ENCODE measurements around the gene GSK3A. TPM values are rescaled to one million over a fixed set of nuclear protein-coding genes. Genes with fewer than 3 reads are reported as not detected.

GSK3A gene
- total RNA-seq, 1 experiment from 2014 or later: 50.8 TPM

DNA sequence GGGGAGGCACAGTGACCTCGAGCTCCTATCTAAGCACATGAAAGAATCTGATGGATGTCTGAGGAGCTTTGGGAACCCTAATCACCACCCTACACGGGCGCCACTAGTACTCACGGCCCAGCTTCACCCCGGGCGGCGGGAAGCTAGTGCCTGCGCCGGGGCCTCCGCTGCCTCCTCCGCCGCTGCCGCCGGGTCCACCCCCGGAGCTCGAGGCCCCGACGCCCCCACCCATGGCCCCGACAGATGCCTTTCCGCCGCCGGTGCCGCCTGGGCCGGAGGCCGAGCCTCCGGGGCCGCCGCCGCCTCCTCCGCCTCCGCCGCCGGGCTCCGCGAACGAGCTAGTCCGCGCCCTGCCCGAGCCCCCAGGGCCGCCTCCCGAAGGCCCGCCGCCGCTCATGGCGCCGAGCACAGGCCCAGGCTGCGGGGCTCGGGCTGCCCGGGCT, 312 bp downstream of the GSK3A start:
- no peak for DNase-seq (ENCODE audit: low spot score)
- CTCF ChIA-PET: interaction anchor here (0.8 to 7.8 kb wide), 15 partner anchors 8 to 198 kb away, joined by 3 to 239 read pairs (median 5); partner anchors contain the start of genes ERF, POU2F2 and ZNF526
- Mint-ChIP-seq H3K4me3 (peak overlapping the region; percentile 90), H3K27ac (no peak overlapping the region), H3K9me3 (no peaks in the 10 kb centered on the region), H3K4me1 (peaks cover 35% of the 10 kb centered on the region), H3K27me3 (ENCODE audit: low read depth) (no peaks in the 10 kb centered on the region; the same call in 1 of the 2 replicates), H3K36me3 (peaks cover 14% of the 10 kb centered on the region)
- POLR2A ChIA-PET: interaction anchor here (0.5 to 1.2 kb wide), 3 partner anchors 8 to 17 kb away, joined by 5 to 7 read pairs (median 5); partner anchors contain the start of gene ERF
- ATAC-seq: no peak
- TF ChIP-seq SP1 (CRISPR knock-in tag; conservative IDR thresholded peaks at IDR 0.05): no peak
- no peak for TF ChIP-seq IRF2 (CRISPR knock-in tag; IDR thresholded peaks at IDR 0.05; ENCODE audit: borderline replicate concordance, low read depth)
- TF ChIP-seq ZNF416 (CRISPR knock-in tag; IDR thresholded peaks at IDR 0.05): peak; percentile 55; the same call in 1 of the 2 replicates
- TF ChIP-seq, protein P1, sequence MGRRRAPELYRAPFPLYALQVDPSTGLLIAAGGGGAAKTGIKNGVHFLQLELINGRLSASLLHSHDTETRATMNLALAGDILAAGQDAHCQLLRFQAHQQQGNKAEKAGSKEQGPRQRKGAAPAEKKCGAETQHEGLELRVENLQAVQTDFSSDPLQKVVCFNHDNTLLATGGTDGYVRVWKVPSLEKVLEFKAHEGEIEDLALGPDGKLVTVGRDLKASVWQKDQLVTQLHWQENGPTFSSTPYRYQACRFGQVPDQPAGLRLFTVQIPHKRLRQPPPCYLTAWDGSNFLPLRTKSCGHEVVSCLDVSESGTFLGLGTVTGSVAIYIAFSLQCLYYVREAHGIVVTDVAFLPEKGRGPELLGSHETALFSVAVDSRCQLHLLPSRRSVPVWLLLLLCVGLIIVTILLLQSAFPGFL (CRISPR knock-in tag; IDR thresholded peaks at IDR 0.05; ENCODE audit: borderline replicate concordance): no peak
- TF ChIP-seq ZNF121 (CRISPR knock-in tag; IDR thresholded peaks at IDR 0.05): no peak

DNA sequence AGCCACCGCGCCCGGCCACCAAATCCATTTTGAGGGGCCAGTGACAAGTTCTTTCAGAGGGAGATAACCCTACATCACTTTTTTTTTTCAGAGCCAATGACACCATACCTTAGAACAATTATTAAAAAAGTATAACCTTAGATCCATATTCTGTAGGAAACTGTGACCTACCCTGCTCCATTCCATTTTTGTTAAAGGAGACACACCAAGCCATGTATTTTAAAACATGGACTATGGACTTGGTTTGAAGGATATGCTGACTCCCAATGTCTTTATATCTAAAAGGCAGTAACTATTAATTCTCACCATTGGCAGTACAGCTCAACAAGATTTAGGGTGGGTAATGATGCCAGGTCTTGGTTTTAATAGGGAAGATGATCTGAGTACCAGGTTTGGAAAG, 1.1 kb downstream of the GSK3A start:
- ATAC-seq: no peak
- Mint-ChIP-seq H3K27me3 (ENCODE audit: low read depth) (no peaks in the 10 kb centered on the region; the same call in 1 of the 2 replicates), H3K4me3 (peak overlapping the region; percentile 90), H3K9me3 (no peaks in the 10 kb centered on the region), H3K36me3 (peaks cover 22% of the 10 kb centered on the region), H3K4me1 (peaks cover 27% of the 10 kb centered on the region), H3K27ac (no peak overlapping the region)
- TF ChIP-seq, protein P2, sequence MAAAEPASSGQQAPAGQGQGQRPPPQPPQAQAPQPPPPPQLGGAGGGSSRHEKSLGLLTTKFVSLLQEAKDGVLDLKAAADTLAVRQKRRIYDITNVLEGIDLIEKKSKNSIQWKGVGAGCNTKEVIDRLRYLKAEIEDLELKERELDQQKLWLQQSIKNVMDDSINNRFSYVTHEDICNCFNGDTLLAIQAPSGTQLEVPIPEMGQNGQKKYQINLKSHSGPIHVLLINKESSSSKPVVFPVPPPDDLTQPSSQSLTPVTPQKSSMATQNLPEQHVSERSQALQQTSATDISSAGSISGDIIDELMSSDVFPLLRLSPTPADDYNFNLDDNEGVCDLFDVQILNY (CRISPR knock-in tag; IDR thresholded peaks at IDR 0.05): no peak
- TF ChIP-seq OVOL2 (CRISPR knock-in tag; IDR thresholded peaks at IDR 0.05; ENCODE audit: borderline replicate concordance): no peak
- no peak for TF ChIP-seq ZNF219 (CRISPR knock-in tag; IDR thresholded peaks at IDR 0.05; ENCODE audit: borderline replicate concordance)
- TF ChIP-seq, protein P3, sequence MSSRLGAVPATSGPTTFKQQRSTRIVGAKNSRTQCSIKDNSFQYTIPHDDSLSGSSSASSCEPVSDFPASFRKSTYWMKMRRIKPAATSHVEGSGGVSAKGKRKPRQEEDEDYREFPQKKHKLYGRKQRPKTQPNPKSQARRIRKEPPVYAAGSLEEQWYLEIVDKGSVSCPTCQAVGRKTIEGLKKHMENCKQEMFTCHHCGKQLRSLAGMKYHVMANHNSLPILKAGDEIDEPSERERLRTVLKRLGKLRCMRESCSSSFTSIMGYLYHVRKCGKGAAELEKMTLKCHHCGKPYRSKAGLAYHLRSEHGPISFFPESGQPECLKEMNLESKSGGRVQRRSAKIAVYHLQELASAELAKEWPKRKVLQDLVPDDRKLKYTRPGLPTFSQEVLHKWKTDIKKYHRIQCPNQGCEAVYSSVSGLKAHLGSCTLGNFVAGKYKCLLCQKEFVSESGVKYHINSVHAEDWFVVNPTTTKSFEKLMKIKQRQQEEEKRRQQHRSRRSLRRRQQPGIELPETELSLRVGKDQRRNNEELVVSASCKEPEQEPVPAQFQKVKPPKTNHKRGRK (CRISPR knock-in tag; IDR thresholded peaks at IDR 0.05; ENCODE audit: borderline replicate concordance): no peak
- ChIA-PET CTCF (interaction anchor here (2.9 kb wide), 1 partner anchor 38 kb away, joined by 8 read pairs; no protein-coding TSS in a partner anchor), POLR2A (interaction anchor here (0.5 to 0.7 kb wide), 2 partner anchors 18 to 52 kb away, joined by 3 to 5 read pairs; no protein-coding TSS in a partner anchor)
- no peak for DNase-seq (ENCODE audit: low spot score)

DNA sequence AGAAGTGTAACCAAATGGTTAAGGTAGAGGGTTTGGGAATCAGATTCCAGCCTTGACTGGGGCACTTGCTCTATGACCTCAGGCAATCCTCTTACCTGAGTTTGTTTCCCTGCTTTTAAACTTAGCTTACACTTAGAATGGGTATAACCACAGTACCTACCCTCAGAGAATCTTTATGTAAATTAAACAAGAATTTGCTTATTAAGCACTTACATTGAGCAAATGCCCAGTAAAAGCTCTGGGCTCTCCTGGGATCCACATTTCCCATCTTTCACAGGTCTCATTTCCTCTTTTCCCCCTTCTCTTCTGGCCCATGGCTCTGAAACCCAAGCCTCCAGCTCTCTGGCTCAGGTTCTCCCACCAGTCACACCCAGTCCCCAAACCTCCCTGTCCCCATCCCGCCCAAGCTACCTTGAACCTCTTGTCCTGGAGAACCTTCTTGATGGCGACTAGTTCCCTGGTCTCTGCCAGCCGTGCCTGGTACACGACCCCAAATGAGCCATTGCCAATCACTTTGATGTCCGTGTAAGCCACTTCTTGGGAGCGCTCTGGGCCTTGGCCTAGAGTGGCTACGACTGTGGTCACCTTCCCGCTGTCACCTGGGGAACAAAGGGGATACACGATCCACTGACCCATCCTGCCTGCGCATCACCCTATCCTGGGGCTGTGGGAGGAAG, 2.7 kb downstream of the GSK3A start:
- Mint-ChIP-seq H3K4me3 (no peak overlapping the region), H3K9me3 (no peaks in the 10 kb centered on the region), H3K27me3 (ENCODE audit: low read depth) (no peaks in the 10 kb centered on the region; the same call in 1 of the 2 replicates), H3K27ac (no peak overlapping the region), H3K36me3 (peaks cover 33% of the 10 kb centered on the region), H3K4me1 (peaks cover 14% of the 10 kb centered on the region)
- TF ChIP-seq ZNF317 (CRISPR knock-in tag; IDR thresholded peaks at IDR 0.05; ENCODE audit: borderline replicate concordance, low read depth): no peak
- TF ChIP-seq, protein P4, sequence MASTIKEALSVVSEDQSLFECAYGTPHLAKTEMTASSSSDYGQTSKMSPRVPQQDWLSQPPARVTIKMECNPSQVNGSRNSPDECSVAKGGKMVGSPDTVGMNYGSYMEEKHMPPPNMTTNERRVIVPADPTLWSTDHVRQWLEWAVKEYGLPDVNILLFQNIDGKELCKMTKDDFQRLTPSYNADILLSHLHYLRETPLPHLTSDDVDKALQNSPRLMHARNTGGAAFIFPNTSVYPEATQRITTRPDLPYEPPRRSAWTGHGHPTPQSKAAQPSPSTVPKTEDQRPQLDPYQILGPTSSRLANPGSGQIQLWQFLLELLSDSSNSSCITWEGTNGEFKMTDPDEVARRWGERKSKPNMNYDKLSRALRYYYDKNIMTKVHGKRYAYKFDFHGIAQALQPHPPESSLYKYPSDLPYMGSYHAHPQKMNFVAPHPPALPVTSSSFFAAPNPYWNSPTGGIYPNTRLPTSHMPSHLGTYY (CRISPR knock-in tag; IDR thresholded peaks at IDR 0.05): no peak
- TF ChIP-seq, protein P5, sequence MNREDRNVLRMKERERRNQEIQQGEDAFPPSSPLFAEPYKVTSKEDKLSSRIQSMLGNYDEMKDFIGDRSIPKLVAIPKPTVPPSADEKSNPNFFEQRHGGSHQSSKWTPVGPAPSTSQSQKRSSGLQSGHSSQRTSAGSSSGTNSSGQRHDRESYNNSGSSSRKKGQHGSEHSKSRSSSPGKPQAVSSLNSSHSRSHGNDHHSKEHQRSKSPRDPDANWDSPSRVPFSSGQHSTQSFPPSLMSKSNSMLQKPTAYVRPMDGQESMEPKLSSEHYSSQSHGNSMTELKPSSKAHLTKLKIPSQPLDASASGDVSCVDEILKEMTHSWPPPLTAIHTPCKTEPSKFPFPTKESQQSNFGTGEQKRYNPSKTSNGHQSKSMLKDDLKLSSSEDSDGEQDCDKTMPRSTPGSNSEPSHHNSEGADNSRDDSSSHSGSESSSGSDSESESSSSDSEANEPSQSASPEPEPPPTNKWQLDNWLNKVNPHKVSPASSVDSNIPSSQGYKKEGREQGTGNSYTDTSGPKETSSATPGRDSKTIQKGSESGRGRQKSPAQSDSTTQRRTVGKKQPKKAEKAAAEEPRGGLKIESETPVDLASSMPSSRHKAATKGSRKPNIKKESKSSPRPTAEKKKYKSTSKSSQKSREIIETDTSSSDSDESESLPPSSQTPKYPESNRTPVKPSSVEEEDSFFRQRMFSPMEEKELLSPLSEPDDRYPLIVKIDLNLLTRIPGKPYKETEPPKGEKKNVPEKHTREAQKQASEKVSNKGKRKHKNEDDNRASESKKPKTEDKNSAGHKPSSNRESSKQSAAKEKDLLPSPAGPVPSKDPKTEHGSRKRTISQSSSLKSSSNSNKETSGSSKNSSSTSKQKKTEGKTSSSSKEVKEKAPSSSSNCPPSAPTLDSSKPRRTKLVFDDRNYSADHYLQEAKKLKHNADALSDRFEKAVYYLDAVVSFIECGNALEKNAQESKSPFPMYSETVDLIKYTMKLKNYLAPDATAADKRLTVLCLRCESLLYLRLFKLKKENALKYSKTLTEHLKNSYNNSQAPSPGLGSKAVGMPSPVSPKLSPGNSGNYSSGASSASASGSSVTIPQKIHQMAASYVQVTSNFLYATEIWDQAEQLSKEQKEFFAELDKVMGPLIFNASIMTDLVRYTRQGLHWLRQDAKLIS (CRISPR knock-in tag; IDR thresholded peaks at IDR 0.05; ENCODE audit: borderline replicate concordance): no peak
- DNase-seq (ENCODE audit: low spot score) (no peak), ATAC-seq (no peak)
- ChIA-PET POLR2A (no interaction called here), CTCF (interaction anchor here (2.9 kb wide), 1 partner anchor 40 kb away, joined by 8 read pairs; no protein-coding TSS in a partner anchor)

Data from WTC11 (cell line).